C4-2B (cell line): ENCODE results near the gene NGFR.

Experiments used
- ZFX ChIP-seq: fragments of 450-650 bp; IDR thresholded peaks from 2 replicates; pipeline ENCODE4 v1.6.1; 2017
- TF ChIP-seq, protein P1 (sequence below): fragments of 450-650 bp; conservative IDR thresholded peaks from 2 replicates; pipeline ENCODE4 v1.5.1; 2017; ENCODE audit warnings: mild to moderate bottlenecking

DNA sequence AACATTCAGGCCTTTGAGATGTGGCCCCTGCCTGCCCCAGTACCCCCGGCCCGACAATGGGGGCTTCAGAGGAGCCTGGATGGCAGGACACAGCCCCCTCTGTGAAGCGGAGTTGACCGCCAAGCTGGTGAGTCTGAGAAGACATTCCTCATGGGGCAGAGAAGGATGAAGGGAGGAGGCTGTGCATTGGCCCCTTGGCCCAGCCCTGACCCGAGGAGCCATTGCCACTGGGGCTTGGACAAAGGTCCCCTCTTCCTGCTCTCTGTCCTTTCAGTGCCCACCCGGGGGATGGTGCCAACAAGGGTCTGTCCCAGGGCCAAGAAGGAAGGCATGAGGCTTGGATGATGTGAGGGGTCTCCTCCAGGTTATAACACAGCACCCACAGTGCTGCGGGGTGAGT is 49.5 kb upstream of the NGFR start:
- TF ChIP-seq, protein P1, sequence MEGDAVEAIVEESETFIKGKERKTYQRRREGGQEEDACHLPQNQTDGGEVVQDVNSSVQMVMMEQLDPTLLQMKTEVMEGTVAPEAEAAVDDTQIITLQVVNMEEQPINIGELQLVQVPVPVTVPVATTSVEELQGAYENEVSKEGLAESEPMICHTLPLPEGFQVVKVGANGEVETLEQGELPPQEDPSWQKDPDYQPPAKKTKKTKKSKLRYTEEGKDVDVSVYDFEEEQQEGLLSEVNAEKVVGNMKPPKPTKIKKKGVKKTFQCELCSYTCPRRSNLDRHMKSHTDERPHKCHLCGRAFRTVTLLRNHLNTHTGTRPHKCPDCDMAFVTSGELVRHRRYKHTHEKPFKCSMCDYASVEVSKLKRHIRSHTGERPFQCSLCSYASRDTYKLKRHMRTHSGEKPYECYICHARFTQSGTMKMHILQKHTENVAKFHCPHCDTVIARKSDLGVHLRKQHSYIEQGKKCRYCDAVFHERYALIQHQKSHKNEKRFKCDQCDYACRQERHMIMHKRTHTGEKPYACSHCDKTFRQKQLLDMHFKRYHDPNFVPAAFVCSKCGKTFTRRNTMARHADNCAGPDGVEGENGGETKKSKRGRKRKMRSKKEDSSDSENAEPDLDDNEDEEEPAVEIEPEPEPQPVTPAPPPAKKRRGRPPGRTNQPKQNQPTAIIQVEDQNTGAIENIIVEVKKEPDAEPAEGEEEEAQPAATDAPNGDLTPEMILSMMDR: no peak
- TF ChIP-seq ZFX: no peak
